ENCODE measurements around the gene FAM32A. TPM values are rescaled to one million over a fixed set of nuclear protein-coding genes. Genes with fewer than 3 reads are reported as not detected.

Gene FAM32A
- total RNA-seq, 1 experiment from 2014 or later, result 95.1 TPM

DNA sequence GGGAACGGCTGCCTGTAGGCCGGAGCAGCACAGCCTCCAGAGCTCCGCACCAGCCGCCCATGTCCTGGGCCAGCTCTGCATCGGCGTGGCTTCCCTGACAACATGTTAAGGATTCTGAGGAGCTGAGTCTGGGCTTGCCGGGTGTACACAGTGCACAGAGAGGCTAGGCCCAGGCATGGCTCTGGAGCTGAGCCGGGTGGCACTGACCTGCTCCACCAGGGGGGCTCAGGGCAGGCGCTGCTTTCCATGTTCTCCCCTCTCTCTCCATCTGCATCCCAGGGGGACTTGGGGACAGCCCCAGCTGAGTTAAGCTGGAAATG, 44.1 kb downstream of the FAM32A start:
- in situ Hi-C loops (cut with HindIII; ENCODE audit: low pct_unique_long_range_greater_than_20kb, low sequenced_read_pairs), result no loop called here
- no peak for DNase-seq (ENCODE audit: low read depth, low spot score)

DNA sequence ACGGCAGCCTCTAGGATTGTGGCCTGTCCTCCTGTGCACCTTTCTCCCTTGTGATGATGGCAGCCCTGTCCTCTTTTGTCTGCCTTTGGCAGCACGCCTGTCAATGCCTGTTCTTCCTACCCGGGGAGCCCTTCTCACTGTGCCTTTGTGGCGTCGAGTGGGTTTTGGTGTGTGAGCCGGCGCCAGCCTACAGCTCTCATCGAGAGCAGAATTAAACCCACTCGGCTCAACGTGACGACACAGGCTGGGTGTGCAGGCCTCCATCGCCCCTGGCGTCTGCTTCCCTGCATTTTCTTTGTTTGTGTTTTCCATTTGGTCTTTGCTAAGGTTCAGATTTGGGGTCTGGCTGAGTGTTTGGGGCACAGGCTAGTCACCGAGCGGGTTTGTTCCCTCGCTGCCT, 46.9 kb downstream of the FAM32A start:
- DNase-seq (ENCODE audit: low read depth, low spot score), result no peak
- in situ Hi-C loops (cut with HindIII; ENCODE audit: low pct_unique_long_range_greater_than_20kb, low sequenced_read_pairs), result no loop called here

DNA sequence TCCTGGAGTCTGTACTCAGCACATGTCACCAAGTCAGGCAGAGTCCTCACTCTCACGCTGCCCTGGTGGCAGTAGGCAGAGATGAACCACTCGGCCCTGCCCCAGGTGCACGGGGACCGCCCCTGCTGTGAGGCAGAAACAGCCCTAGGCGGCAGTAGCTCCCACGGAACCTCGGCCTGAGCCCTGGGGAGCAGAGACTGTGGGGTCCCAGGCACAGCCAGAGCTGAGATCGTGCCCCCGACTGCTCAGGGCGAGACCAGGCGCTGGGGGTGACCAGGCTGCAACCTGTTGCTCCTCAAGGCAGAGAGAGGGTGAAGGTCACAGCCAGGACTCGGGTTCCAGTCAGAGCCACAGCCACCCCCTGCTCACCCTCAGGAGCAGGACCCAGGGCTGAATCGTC, 47.4 kb downstream of the FAM32A start:
- in situ Hi-C loops (cut with HindIII; ENCODE audit: low pct_unique_long_range_greater_than_20kb, low sequenced_read_pairs), result no loop called here
- no peak for DNase-seq (ENCODE audit: low read depth, low spot score)

DNA sequence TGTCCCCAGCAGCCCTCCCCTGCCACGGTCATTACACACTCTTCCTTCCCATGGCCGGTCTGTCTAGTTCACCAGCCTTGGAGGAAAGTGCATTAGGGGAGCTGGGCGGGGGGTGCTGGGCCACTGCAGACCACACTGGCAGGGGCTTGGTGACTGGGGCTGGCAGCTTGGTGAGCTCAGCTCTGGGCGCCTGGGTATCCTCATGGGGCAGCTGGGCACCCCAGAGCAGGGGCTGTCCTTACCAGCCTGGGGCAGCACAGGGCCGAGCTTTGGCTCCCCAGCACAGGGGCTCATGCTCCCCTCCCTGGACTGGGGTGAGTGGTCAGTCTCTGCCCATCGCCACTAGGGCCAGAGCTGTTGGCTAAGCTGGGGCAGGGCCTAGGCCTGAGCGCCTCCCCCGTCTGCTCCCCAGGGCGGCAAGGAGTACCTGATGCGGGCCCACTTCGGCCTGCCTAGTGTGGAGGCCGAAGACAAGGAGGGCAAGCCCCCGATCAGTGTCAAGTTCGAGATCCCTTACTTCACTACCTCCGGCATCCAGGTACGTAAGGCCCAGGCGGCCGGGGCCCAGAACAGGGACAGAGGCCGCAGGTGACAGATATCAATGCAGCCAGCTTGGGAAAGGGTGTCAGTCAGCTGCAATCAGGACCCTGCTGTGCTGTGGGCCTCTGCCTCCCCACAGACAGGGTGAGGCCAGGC, 48.0 kb downstream of the FAM32A start:
- in situ Hi-C loops (cut with HindIII; ENCODE audit: low pct_unique_long_range_greater_than_20kb, low sequenced_read_pairs), result no loop called here
- no peak for DNase-seq (ENCODE audit: low read depth, low spot score)

DNA sequence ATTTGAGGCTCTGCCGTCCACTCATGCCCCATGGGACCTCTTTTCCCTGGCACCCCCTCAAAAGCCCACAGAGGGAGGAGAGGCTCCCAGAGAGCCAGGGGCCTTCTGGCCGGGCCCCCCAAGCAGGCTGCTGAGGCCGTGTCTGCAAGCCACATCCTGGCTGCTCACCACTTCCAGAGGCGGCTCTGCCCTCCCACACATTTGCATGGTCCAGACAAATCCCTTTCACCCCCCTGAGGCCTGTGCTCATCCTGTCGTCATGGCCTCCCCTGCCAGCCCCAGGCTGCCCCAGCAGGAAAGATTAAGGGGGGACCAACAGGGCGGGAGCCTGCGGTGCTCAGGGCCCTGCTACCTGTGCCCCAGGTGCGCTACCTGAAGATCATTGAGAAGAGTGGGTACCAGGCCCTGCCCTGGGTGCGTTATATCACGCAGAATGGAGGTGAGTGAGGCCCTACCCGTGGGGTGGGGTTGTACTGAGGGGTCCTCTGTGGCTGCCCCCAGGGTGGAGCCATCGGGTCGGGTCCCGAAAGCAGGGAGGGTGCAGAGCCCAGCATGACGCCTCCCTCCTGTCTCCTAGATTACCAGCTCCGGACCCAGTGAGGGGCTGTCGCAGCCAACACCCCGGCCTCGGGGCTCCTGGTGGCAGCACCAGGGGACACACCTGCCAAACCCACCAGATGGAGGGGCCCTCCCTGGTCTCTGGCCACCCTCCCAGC, 48.8 kb downstream of the FAM32A start:
- in situ Hi-C loops (cut with HindIII; ENCODE audit: low pct_unique_long_range_greater_than_20kb, low sequenced_read_pairs), result no loop called here
- no peak for DNase-seq (ENCODE audit: low read depth, low spot score)

DNA sequence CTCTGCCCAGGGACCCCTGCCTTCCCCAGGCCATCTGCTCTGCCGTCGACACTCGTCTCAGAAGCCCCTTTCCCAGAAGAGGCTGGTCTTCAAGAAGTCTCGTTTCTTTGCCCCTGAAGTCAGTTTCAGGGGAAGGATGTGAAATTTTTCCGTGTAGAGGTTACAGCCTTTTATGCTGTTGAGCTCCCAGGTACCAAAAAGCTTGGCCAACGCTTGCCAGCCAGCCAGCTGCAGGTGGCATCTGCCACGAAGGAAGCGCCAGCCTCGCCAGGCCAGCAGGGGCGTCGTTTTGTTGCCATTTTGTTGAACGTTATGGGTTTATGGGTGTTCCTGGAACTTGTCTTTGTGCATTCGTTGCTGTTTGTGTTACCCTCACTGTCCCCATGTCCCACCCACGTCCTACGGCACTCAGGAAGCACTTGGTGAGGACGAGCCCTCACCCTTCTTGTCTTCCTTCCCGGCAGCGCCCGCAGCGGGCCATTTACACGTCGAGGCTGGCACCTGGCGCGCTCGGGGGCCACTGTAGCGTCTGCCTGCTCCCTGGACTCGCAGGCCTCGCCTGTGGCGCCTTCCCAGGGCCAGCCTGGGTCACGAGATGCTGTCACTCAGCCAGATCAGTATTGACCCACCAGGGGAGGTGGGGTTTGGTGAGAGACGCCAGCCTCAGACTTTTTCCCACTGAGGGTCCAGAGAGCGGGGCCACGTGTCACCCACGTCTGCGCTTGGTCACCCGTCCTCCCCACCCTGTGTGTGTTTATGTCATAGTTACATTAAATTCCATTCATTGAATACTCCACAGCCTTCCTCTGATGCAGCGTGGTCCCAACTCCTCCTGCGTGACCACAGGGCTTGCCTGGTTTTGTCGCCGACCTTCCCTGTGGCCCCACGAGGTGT, 49.6 kb downstream of the FAM32A start:
- DNase-seq (ENCODE audit: low read depth, low spot score), result no peak
- in situ Hi-C loops (cut with HindIII; ENCODE audit: low pct_unique_long_range_greater_than_20kb, low sequenced_read_pairs), result no loop called here

DNA sequence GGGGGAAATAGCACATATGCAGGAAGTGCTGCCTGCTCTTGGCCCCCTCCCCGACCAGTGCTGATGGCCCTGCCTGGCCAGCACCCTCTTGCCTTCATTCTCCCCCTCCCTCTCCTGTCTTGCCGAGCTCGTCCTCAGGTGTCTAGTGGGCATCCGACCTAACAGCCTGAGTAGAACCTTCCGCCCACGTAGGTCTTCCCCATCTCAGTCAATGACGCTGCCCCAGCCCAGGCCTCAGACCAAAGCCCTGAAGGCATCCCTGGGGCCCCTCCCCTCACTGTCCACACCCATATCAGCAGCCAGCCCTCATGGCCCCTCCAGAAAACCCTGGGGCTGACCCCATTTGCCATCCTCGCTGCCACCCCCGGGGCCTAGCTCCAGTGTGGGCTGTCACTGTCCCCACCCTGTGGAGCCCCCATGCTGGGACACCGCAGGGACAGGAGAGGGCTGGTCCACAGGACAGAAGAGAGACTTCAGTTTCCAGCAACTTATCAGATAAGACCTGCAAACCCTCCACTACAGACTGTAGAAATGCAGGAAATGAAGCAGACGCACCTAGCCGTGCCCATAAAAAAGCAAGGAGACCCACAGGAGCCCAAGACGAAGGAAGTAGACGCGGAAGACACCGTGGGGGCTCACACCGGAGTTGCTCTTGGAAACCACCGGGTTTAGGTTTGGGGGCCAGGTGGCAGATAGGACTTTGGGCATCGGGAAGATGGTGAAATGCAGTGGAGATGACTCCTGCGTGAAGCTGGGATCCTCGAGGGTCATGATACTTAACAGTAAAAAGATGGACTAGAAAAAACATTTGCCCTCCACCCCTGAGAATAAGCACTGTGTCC, 50.8 kb downstream of the FAM32A start:
- in situ Hi-C loops (cut with HindIII; ENCODE audit: low pct_unique_long_range_greater_than_20kb, low sequenced_read_pairs), result no loop called here
- no peak for DNase-seq (ENCODE audit: low read depth, low spot score)

Small RNA genes lying within 50 kb of the gene (small RNA-seq; reads per million reads assigned to genes)
- gene RF00017, result 0 reads per million in 2 experiments

Other genes with a start within 250 kb of the FAM32A start
- gene OR10H4, start 236.4 kb upstream of the FAM32A start, total RNA-seq (2014; rRNA removed; shearing (Covaris generic)), result not detected in 2 replicates
- gene TPM4, start 108.9 kb upstream of the FAM32A start, total RNA-seq (2014; rRNA removed; shearing (Covaris generic)), result 194 and 197 TPM in 2 replicates
- 26.7 and 28.4 TPM in 2 replicates for gene RAB8A, start 73.5 kb upstream of the FAM32A start, total RNA-seq (2014; rRNA removed; shearing (Covaris generic))
- gene HSH2D, start 41.7 kb upstream of the FAM32A start, total RNA-seq (2014; rRNA removed; shearing (Covaris generic)), result not detected in 2 replicates
- gene CIB3, start 11.9 kb upstream of the FAM32A start, total RNA-seq (2014; rRNA removed; shearing (Covaris generic)), result not detected in 2 replicates
- gene AP1M1, start 12.5 kb downstream of the FAM32A start, total RNA-seq (2014; rRNA removed; shearing (Covaris generic)), result 42.7 and 45.9 TPM in 2 replicates
- 1.5 and 2.5 TPM in 2 replicates for gene KLF2, start 139.4 kb downstream of the FAM32A start, total RNA-seq (2014; rRNA removed; shearing (Covaris generic))